Breast epithelium (tissue), 4 donors: ENCODE measurements around the gene LHFPL3. TPM values are rescaled to one million over a fixed set of nuclear protein-coding genes. Genes with fewer than 3 reads are reported as not detected.
"Not testable (repeated sequence)": the region's sequence is repeated elsewhere in the genome, so short reads cannot be mapped to it uniquely, and the experiment has no call there.

Experiments
- DNase-seq, 2 donors: peaks; one replicate each; pipeline ENCODE4 v3.0.0-alpha.2; 2019; ENCODE audit warnings: low spot score in 2 of 2
- H3K27ac ChIP-seq, 2 donors: fragments of 200-600 bp; sonication (generic) in 1 of 2; one replicate each; pipeline ENCODE4 v1.5.1; 2016 to 2019; ENCODE audit warnings: mild to moderate bottlenecking in 1 of 2
- H3K27me3 ChIP-seq, 2 donors: fragments of 200-600 bp; sonication (generic) in 1 of 2; one replicate each; pipeline versions ENCODE4 v1.5.1 to v1.6.0; 2017 to 2019; ENCODE audit warnings: control low read depth in 1 of 2, mild to moderate bottlenecking in 1 of 2
- H3K36me3 ChIP-seq: fragments of 200-600 bp; one replicate; pipeline ENCODE4 v1.5.1; 2019
- H3K4me1 ChIP-seq, 2 donors: fragments of 200-600 bp; sonication (generic); one replicate each; pipeline ENCODE4 v1.5.1; 2016 to 2019; ENCODE audit warnings: control low read depth in 1 of 2
- H3K4me3 ChIP-seq, 3 donors: fragments of 200-600 bp; sonication (generic); 1 replicate in 2 of 3; 2 replicates in 1 of 3; pipeline ENCODE4 v1.5.1; 2016 to 2019; ENCODE audit warnings: mild to moderate bottlenecking in 3 of 3, moderate library complexity in 2 of 3
- H3K9me3 ChIP-seq, 2 donors: fragments of 200-600 bp; sonication (generic) in 1 of 2; one replicate each; pipeline ENCODE4 v1.5.1; 2016 to 2019; ENCODE audit warnings: control low read depth in 1 of 2
- CTCF ChIP-seq, 3 donors: fragments of 450-650 bp; IDR thresholded peaks; one replicate each; pipeline ENCODE4 v1.5.1; 2016 to 2017; ENCODE audit warnings: antibody characterized with exemption in 3 of 3, mild to moderate bottlenecking in 3 of 3, moderate library complexity in 3 of 3
- POLR2A ChIP-seq: fragments of 450-650 bp; IDR thresholded peaks from one replicate; pipeline ENCODE4 v1.6.1; 2016; ENCODE audit warnings: antibody characterized with exemption, mild to moderate bottlenecking, moderate library complexity
- POLR2AphosphoS5 ChIP-seq, 3 donors: sonication (generic); formaldehyde crosslinking; IDR thresholded peaks; one replicate each; pipeline ENCODE4 v1.6.1; 2017; ENCODE audit warnings: antibody characterized with exemption in 3 of 3
- intact Hi-C: fragments of 100-400 bp; cut with DNase I; formaldehyde crosslinking; loops from one replicate; pipeline ENCODE4 v1.15.1; 2023; ENCODE audit warnings: low total_unique reads
- total RNA-seq, 3 donors: library from RNA; depleted of rRNA; stranded (reverse); fragments of >200 nt; gene quantifications; one replicate each; pipeline ENCODE4 v1.1.0, GENCODE V29; 2016

Gene LHFPL3
- total RNA-seq, 3 donors from 2014 or later = not detected

GRCh38 chr7:104695563-104695962 lies 367.2 kb downstream of the LHFPL3 start:
- Histone ChIP-seq H3K36me3 (no peaks in the 10 kb centered on the region), H3K27me3 (no peaks in the 10 kb centered on the region), H3K9me3 (no peaks in the 10 kb centered on the region), H3K27ac (no peak overlapping the region), H3K4me1 (no peaks in the 10 kb centered on the region), H3K4me3 (no peak overlapping the region)
- TF ChIP-seq POLR2A (no peak), POLR2AphosphoS5 (IDR thresholded peaks at IDR 0.05) (no peak), CTCF (IDR thresholded peaks at IDR 0.05) (no peak)
- intact Hi-C loops = no loop called here
- no peak for DNase-seq

- no peaks in the 10 kb centered on the region for H3K36me3 ChIP-seq
- no peak overlapping the region for H3K27ac ChIP-seq
- no peak overlapping the region for H3K4me3 ChIP-seq
- no peaks in the 10 kb centered on the region for H3K9me3 ChIP-seq
- no peaks in the 10 kb centered on the region for H3K27me3 ChIP-seq
- DNase-seq = no peak
- H3K4me1 ChIP-seq = no peaks in the 10 kb centered on the region
- intact Hi-C loops = loop anchor here (5.0 kb wide), 1 partner anchor 293 kb away; no protein-coding TSS in a partner anchor
- no peak for TF ChIP-seq POLR2A
These were observed 371.9 kb downstream of the LHFPL3 start for GRCh38 chr7:104700336-104700735.

- intact Hi-C loops = not testable (repeated sequence)
These were observed 392.6 kb downstream of the LHFPL3 start for GRCh38 chr7:104721027-104721426.

GRCh38 chr7:104723001-104723400 lies 394.6 kb downstream of the LHFPL3 start:
- no peak for DNase-seq
- TF ChIP-seq CTCF (IDR thresholded peaks at IDR 0.05) (no peak), POLR2A (no peak), POLR2AphosphoS5 (IDR thresholded peaks at IDR 0.05) (no peak)
- Histone ChIP-seq H3K4me3 (no peak overlapping the region), H3K27ac (no peak overlapping the region), H3K27me3 (no peaks in the 10 kb centered on the region), H3K36me3 (no peaks in the 10 kb centered on the region), H3K9me3 (no peaks in the 10 kb centered on the region), H3K4me1 (no peaks in the 10 kb centered on the region)
- intact Hi-C loops = no loop called here

More at GRCh38 chr7:104721027-104721426, 392.6 kb downstream of the LHFPL3 start:
- not testable (repeated sequence) for DNase-seq, H3K4me1 ChIP-seq, H3K9me3 ChIP-seq, H3K27ac ChIP-seq, H3K4me3 ChIP-seq, H3K27me3 ChIP-seq, H3K36me3 ChIP-seq

GRCh38 chr7:104758504-104758903 lies 430.1 kb downstream of the LHFPL3 start:
- Histone ChIP-seq H3K9me3 (no peaks in the 10 kb centered on the region), H3K27me3 (no peaks in the 10 kb centered on the region), H3K27ac (no peak overlapping the region), H3K36me3 (no peaks in the 10 kb centered on the region), H3K4me1 (no peaks in the 10 kb centered on the region), H3K4me3 (no peak overlapping the region)
- TF ChIP-seq POLR2A (no peak), POLR2AphosphoS5 (IDR thresholded peaks at IDR 0.05) (no peak), CTCF (IDR thresholded peaks at IDR 0.05) (no peak)
- intact Hi-C loops = no loop called here
- no peak for DNase-seq

- Histone ChIP-seq H3K27ac (no peak overlapping the region), H3K36me3 (no peaks in the 10 kb centered on the region), H3K4me3 (no peak overlapping the region), H3K4me1 (no peaks in the 10 kb centered on the region), H3K27me3 (no peaks in the 10 kb centered on the region), H3K9me3 (no peaks in the 10 kb centered on the region)
- DNase-seq = no peak
- intact Hi-C loops = loop anchor here (2.0 kb wide), 1 partner anchor 65 kb away; no protein-coding TSS in a partner anchor
- TF ChIP-seq CTCF (IDR thresholded peaks at IDR 0.05) (no peak), POLR2A (no peak), POLR2AphosphoS5 (IDR thresholded peaks at IDR 0.05) (no peak)
These were observed 433.5 kb downstream of the LHFPL3 start for GRCh38 chr7:104761892-104762291.
